Left ventricle myocardium superior (tissue), 1 donor: Measurements from ENCODE around the gene TACC3. TPM values are rescaled to one million over a fixed set of nuclear protein-coding genes. Genes with fewer than 3 reads are reported as not detected.

Experiments
- total RNA-seq: library from RNA; stranded (reverse); fragmentation: NEBNext Ultra II Directional; extraction: Animal tissue kit (Norgen Biotek cat#: 25700); gene quantifications from one replicate; pipeline ENCODE4 v1.2.1, GENCODE V29; 2021
- donor health status: DM: no; HTN: yes; CAD: no; lungs with severe emphysema.

Gene TACC3
- total RNA-seq, 1 donor from 2014 or later = 6.4 TPM

Other genes with a start within 250 kb of the TACC3 start
- 1.3 TPM for gene FAM53A, start 37.2 kb upstream of the TACC3 start, total RNA-seq
- gene SLBP, start 9.2 kb upstream of the TACC3 start, total RNA-seq = 14.3 TPM
- gene TMEM129, start 198 bp upstream of the TACC3 start, total RNA-seq = 31.2 TPM
- gene FGFR3, start 71.8 kb downstream of the TACC3 start, total RNA-seq = 1.7 TPM
- gene LETM1, start 134.6 kb downstream of the TACC3 start, total RNA-seq = 46.2 TPM
- 45.3 TPM for gene NSD2, start 149.9 kb downstream of the TACC3 start, total RNA-seq